GM10266 (cell line): ENCODE data around the gene ATP6V1G3.

ENCODE experiments used
- DNase-seq: peaks from one replicate; pipeline ENCODE4 v3.0.0; 2012; ENCODE audit errors: extremely low spot score
- TF ChIP-seq, protein P1 (sequence below): IDR thresholded peaks from 2 replicates; pipeline ENCODE4 v1.5.1; 2012; ENCODE audit warnings: mild to moderate bottlenecking, low read depth; ENCODE audit not compliant: control insufficient read depth, insufficient read depth; ENCODE audit errors: missing control alignments

Gene ATP6V1G3

DNA sequence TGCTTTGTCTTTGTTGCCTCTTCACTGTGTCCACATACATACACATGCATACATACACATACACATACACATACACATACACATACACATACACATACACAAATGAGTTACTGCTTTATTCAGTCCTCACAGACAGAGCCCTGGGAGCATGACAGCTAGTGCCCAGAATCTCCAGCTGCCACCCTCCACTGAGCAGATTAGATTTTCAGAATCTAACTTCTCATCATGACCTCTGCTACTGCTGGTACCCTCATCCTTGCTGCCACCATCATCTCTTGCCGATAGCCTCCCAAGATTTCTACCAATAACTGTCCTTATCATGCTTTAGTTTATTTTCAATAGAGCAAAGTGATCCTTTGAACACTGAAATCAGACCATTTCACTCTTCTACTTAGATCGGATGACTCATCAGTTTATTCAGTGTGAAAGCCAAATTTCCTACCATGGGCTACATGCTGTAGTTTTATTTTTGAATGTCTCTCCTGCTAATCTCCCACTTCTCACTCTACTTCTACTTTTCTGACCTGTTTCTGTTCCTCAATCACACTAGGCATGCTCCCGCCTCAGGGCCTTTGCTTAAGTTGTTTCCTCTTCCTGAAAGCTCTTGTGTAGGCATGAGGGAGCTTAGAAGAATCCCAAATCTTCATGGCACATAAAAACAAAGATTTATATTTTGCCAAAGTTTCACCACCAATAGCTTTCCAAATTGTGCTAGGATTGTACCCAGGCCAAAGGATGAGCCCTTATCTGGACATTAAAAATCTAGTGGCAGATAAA lies 43.0 kb downstream of the ATP6V1G3 start:
- TF ChIP-seq, protein P1, sequence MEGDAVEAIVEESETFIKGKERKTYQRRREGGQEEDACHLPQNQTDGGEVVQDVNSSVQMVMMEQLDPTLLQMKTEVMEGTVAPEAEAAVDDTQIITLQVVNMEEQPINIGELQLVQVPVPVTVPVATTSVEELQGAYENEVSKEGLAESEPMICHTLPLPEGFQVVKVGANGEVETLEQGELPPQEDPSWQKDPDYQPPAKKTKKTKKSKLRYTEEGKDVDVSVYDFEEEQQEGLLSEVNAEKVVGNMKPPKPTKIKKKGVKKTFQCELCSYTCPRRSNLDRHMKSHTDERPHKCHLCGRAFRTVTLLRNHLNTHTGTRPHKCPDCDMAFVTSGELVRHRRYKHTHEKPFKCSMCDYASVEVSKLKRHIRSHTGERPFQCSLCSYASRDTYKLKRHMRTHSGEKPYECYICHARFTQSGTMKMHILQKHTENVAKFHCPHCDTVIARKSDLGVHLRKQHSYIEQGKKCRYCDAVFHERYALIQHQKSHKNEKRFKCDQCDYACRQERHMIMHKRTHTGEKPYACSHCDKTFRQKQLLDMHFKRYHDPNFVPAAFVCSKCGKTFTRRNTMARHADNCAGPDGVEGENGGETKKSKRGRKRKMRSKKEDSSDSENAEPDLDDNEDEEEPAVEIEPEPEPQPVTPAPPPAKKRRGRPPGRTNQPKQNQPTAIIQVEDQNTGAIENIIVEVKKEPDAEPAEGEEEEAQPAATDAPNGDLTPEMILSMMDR = no peak
- DNase-seq = no peak

DNA sequence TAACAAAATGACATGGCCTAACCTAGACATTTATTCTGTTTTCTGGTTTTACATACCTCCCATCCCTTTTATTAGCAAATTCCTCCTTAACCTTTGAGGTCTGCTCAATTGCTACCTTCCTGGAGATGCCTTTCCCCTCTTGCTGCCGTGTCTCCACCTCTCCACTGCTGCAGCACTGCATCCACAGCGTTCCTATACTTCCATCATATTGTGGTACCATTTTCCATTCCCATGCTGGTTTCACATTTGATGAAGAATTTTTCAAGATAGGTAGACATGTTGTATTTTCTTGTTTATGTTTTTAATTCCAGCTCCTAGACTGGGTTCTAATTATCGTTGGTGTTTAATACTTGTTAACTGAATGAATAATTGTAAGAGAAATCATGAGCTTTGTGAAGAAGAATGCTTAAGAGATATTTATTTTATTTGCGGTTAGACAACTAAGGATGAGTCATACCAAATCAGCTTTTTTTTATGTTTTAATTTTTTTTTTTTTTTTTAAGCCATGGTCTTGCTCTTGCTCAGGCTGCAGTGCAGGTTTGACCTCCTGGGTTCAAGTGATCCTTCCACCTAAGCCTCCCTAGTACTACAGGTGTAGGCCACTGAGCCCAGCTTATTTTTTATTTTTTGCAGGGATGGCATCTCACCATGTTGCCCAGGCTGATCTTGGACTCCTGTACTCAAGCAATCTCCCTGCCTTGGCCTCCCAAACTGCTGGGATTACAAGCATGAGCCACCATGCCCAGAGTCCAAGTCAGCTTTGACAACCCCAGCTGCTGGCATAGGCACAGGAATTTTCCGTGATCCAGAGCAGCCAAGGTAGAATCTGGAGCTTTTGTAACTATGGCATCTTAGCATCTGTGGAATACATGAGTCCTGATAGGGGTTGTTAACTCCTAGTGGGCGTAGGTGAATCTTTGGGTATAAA lies 44.0 kb downstream of the ATP6V1G3 start:
- TF ChIP-seq, protein P1 = no peak
- DNase-seq = no peak

DNA sequence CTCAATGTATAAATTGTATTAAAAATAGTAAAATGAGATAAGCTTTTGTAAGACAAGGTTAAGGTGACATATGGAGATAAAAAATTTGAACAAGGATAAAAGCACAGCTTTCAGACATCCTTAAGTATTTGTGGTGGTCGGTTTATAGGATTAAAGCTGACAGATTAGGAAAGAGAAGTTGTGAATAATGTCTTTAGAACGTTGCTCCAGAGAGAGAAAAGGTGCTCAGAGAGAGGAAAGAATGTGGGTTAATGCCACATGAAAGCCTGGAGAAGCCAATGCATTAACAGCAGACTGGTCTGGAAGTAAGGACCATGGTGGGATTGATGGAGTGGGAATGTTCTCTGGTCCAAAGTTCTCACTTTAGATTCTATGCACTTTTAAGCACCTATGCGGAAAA lies 44.8 kb downstream of the ATP6V1G3 start:
- DNase-seq = no peak
- TF ChIP-seq, protein P1 = no peak

DNA sequence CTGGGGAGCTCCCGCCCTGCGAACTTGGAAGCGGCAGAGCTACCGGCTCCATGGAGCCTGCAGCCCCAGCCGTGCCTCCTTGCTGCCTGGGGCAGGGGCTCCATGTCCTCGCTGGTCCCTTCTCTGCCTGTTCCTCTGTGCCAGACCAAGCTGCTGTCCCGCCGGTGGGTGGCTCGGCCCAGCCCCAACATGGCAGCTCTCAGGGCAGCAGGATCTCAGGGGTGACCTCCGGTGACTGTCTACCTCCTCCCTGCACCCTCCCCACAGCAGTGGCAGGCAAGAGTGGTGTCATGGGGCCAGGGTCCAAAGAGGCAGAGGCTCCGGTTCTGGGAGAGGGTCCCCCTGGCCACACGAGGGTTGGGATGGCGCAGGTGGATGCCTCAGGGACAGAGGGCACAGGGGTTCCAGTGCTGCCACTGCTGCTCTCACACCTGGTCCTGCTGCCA lies 45.8 kb downstream of the ATP6V1G3 start:
- no peak for DNase-seq
- TF ChIP-seq, protein P1 = no peak

DNA sequence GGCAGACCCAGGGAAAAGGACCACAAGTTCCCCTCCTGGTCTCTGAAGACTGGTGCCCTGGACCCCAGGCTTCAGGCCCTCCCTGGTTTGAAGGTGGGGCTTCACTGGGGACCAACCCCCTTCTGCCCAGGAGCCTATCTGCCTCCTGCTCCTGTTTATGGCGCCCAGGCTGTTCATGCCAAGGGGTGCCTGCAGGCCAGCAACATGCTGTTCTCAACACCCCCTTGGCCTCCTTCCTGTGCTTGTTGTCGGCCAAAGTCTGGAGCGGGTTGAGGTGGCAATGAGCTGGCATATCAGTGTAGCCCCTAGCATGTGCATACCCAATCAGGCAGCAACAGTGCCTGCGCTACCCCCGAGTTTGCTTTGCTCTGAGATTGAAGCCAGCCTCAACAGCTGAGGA lies 46.3 kb downstream of the ATP6V1G3 start:
- no peak for DNase-seq
- TF ChIP-seq, protein P1 = no peak

DNA sequence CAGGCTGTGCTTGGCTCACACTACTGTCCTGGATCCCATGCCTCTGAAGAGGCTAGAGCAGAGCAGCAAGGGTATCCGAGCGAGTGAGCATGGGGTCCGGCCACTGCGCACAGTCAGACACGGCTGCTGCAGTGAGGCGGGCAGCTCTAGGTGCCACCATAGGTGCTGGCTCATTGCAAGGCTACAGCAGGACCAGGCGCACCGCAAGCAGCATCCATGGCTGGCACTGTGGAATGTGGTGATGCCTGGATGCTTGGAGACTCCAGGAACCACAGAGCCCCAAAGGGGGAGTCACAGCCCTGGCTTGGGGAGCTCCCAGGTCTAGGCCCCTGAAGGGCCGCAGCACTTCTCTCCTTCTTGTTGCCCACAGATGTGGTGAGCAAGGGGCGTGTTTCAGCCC lies 47.2 kb downstream of the ATP6V1G3 start:
- DNase-seq = no peak
- TF ChIP-seq, protein P1 = no peak
